DMS114 treated with DMSO at 0.1 percent for 48 hours (cell line): Measurements from ENCODE around the gene CEP78.

Experiments used
- DNase-seq: peaks from one replicate; lab custom pipeline; 2025; ENCODE audit not compliant: unreplicated experiment; lab: John Stamatoyannopoulos, UW

Gene CEP78

GRCh38 chr9:78306222-78307076 is 70.6 kb downstream of the CEP78 start:
- no peak for DNase-seq

- no peak for DNase-seq
Observed at GRCh38 chr9:78307360-78307759, 71.5 kb downstream of the CEP78 start.

DNA sequence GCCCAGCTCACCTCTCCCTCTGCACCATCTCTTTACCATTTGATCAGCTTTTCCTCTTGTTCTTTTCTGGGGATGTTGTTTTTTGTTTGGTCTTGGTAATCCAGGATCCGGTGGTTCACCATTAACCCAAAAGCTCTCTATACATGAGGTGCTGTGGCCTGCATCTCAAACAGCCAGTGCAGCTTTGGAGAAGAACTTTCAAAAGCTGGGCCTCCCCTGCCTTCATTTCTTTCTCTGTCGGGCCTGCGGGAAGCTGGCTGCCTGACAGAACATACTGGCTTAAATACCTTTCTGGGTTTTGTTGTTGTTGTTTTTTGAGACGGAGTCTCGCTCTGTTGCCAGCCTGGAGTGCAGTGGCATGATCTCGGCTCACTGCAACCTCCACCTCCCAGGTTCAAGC is 73.2 kb downstream of the CEP78 start:
- no peak for DNase-seq

DNA sequence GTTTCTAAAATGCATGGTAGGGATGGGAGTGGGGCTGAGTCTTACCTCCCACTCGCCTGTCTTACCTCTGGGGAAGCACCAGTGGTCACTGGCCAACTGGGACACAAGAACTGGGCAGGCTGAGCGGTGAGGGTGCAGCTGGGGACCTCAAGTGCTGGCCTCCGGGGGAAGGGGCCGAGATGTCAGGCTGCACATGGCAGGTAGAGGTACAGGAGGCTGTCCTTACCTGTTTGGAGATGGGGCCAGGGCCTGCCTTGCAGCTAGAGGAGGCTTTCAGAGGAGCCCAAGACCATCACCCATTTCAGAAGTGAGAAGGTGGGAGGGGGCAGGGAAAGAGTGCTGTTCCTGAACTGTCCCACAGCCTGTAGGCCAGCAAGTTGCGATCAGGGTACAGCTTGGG is 75.2 kb downstream of the CEP78 start:
- DNase-seq, result no peak

DNA sequence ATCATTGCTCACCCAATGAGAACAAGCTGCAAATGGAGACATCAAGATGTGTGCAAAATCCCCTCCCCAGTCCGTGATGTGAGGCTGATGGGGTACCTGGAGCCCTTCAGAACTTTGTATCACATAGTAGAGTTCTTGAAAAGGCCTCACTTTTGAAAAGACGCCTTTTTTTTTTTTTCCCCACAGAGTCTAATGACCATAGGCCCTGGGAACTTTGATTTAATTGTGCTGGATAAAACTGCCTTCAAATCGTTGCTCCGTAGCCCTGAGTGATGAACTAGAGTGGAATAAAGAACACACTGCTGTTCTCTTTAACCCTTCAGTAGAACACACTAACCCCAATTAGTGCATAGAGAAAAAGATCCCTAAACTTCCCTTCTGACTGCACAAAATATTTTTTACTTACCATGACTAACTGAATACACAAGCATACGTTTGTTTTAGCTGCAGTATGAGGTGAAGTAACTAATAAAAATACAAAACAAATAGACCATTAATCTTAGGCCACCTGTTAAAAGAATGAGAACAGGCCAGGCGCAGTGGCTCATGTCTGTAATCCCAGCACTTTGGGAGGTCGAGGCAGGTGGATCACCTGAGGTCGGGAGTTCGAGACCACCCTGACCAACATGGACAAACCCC is 76.1 kb downstream of the CEP78 start:
- no peak for DNase-seq

GRCh38 chr9:78314550-78314949 is 78.7 kb downstream of the CEP78 start:
- no peak for DNase-seq

GRCh38 chr9:78314953-78315870 is 79.3 kb downstream of the CEP78 start:
- DNase-seq, result no peak

GRCh38 chr9:78316166-78316892 is 80.5 kb downstream of the CEP78 start:
- no peak for DNase-seq

DNA sequence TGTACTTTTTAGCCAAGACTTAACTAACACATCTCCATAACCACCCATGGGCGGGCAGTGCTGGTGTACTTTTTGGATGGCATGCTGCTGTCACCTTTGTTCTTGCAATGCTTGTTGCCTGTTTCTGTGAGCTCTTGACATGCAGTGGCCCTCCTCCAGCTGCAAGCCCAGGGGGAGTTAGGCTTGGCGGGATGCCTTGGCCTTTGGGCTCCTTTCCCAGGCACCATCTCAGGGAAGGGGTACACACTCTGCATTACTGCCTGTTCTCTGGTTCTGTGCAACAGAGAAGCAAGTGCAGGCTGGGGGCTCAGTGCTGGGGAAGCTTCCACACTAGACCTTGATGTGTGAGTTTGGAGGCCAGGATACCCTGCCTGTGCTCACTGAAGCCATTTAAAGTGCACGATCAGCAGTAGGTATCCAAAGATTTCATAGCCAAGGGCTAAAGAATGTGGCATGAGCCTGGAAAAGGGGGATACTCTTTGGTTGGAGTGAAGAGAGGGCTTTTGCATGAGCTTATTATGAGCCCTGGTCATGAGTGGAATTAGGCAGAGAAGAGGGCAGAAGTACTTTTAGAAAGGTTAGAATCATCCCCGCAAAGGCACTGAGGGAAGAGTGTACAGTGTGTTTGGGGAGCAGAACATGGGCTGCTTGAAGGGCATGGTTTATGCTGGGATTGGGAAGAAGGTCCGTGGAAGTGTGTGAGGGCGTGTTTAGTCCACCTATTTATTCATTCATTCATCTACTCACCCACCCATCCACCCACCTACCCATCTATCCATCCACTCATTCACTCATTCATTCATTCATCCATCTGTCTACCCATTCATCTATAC is 83.5 kb downstream of the CEP78 start:
- no peak for DNase-seq

GRCh38 chr9:78320030-78320693 is 84.3 kb downstream of the CEP78 start:
- DNase-seq, result no peak

DNA sequence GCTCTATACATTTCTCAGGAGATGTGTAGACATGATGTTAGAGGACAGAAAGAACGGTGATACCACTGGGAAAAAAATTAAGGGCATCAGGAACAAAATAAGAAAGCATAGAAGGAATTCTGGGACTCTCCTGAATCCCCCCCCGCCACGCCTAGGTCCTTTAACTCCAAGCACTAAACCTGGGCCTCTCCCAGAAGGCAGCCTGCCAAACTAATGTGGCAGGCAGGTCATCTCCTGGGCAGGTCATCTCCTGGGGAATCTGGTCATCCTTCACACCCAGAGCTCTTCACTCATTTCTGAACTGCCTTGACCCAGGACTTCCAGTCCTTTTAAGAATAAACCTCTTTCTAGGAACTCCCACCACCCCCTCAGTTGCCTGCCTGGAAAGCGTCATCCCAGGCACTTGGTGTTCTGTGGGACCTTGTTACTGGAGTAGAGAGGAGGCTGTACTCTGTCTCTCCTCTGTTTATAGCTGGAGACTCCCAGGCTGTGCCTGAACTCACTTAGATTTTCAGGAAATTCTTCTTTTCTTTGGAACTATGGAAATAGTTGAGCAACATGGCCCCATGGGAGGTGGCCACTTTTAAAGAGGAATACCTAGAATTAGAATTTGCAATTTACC is 85.1 kb downstream of the CEP78 start:
- DNase-seq, result no peak

- no peak for DNase-seq
Observed at GRCh38 chr9:78321505-78321904, 85.6 kb downstream of the CEP78 start.

DNA sequence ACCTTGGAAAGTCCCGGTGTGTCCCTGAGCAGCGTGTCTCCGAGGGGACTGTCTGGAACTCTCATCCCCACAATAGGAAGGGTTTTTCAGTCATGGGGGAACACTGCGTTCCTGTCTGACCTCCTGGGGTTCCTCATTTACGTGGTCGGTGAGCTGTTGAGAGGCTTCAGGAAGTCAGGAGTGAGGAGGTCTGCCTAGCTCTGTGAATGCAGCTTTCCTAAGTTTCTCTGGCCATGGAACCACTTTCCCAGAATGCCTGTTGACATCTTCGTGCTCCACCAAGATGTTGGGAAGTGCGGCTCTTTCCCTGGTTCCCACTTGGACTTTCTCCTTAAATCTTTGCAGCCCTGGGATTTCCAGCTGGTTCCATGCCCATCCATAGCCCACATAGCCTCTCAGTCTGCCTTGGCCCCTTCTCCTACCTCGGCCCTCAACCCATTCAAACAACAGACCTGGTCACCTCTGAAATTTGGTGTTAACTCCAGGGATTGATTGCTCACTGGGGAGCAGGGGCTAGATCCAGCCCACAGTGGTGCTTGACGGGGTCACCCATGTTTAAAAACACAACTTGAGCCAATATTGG is 88.3 kb downstream of the CEP78 start:
- no peak for DNase-seq

- DNase-seq, result no peak
Observed at GRCh38 chr9:78324682-78325081, 88.8 kb downstream of the CEP78 start.

- no peak for DNase-seq
Observed at GRCh38 chr9:78325343-78325742, 89.5 kb downstream of the CEP78 start.

- DNase-seq, result no peak
Observed at GRCh38 chr9:78325846-78326360, 90.0 kb downstream of the CEP78 start.

DNA sequence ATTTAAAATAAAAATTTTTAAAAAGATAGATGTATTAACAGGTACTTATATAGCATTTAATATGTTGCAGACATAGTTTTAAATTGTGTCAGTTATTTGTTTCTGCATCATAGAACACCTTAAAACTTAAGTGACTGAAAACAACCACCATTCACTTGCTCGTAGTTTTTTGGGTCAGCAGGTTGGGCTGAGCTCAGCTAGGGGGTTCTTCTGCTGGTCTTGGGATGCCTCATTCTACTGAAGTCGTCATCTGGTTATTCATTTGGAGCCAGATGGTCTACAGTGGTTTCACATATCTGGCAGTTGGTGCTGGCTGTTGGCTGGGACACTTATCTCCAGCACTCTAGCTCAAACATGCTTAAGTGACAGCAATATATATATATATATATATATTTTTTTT is 90.7 kb downstream of the CEP78 start:
- DNase-seq, result no peak
